ENCODE results near the gene FAR2.

DNA sequence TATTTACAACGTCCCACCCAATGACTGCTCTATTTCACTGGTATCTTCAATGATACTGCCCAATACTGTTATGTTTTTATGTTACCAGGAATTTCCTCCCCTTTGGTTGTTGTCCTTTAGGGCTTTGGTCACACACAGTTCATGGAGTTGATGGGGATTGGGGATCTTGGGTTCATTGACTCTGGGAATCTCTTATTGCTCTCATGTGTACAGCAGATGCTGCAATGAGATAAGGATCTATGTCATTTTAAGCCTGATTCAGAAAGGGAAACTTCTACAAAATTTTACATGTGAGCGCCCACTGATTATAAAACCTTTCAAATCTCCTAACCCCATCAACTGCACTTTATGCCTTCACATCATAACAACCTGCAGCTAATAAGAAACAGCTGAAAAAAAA, 67.2 kb downstream of the FAR2 start:
- TF ChIP-seq, protein P1, sequence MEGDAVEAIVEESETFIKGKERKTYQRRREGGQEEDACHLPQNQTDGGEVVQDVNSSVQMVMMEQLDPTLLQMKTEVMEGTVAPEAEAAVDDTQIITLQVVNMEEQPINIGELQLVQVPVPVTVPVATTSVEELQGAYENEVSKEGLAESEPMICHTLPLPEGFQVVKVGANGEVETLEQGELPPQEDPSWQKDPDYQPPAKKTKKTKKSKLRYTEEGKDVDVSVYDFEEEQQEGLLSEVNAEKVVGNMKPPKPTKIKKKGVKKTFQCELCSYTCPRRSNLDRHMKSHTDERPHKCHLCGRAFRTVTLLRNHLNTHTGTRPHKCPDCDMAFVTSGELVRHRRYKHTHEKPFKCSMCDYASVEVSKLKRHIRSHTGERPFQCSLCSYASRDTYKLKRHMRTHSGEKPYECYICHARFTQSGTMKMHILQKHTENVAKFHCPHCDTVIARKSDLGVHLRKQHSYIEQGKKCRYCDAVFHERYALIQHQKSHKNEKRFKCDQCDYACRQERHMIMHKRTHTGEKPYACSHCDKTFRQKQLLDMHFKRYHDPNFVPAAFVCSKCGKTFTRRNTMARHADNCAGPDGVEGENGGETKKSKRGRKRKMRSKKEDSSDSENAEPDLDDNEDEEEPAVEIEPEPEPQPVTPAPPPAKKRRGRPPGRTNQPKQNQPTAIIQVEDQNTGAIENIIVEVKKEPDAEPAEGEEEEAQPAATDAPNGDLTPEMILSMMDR (conservative IDR thresholded peaks at IDR 0.05; ENCODE audit: low read length), result no peak
- no peak for TF ChIP-seq EZH2phosphoT487 (IDR thresholded peaks at IDR 0.05; ENCODE audit: borderline replicate concordance, low read depth, low read length)
